ENCODE data around the gene ADAP1. TPM values are rescaled to one million over a fixed set of nuclear protein-coding genes. Genes with fewer than 3 reads are reported as not detected.

The ADAP1 gene
- total RNA-seq, 1 experiment from 2014 or later = 6.2 TPM

GRCh38 chr7:874031-874749 lies 80.3 kb downstream of the ADAP1 start:
- Histone ChIP-seq H3K23ac (ENCODE audit: insufficient read length, low read depth, low read length) (no peak overlapping the region), H2BK120ac (ENCODE audit: low read depth, low read length, poor library complexity, severe bottlenecking) (no peak overlapping the region), H2BK5ac (ENCODE audit: insufficient read length, low read length) (no peak overlapping the region), H3K56ac (ENCODE audit: insufficient read length, low read depth, low read length) (no peak overlapping the region), H4K91ac (ENCODE audit: insufficient read length, low read depth, low read length) (no peak overlapping the region), H3K9ac (ENCODE audit: extremely low read depth, insufficient read length, low read length) (no peak overlapping the region), H3K79me2 (ENCODE audit: insufficient read depth, low read length) (peaks cover 13% of the 10 kb centered on the region; the same call in 1 of the 2 replicates), H3K79me1 (ENCODE audit: insufficient read depth, low read depth, low read length, poor library complexity, severe bottlenecking) (no peaks in the 10 kb centered on the region), H2BK12ac (ENCODE audit: insufficient read length, low read depth, low read length) (no peak overlapping the region), H2AK5ac (ENCODE audit: insufficient read length, low read length) (no peak overlapping the region), H3K9me3 (ENCODE audit: control insufficient read depth, low read depth, low read length) (no peaks in the 10 kb centered on the region), H2BK20ac (ENCODE audit: low read depth, low read length, poor library complexity, severe bottlenecking) (no peak overlapping the region), H3K4me1 (ENCODE audit: insufficient read depth, low read length) (0 out of 2 replicates have a peak, but pooled peaks cover 2% of the 10 kb centered on the region), H3K23me2 (ENCODE audit: insufficient read length, low read depth, low read length, poor library complexity, severe bottlenecking) (peaks cover 5% of the 10 kb centered on the region), H3K14ac (ENCODE audit: insufficient read depth, low read length) (no peak overlapping the region), H3K4ac (ENCODE audit: low read depth, low read length) (no peak overlapping the region; the same call in 1 of the 2 replicates), H3K27ac (ENCODE audit: insufficient read length, low read depth, low read length) (no peak overlapping the region), H3K18ac (ENCODE audit: insufficient read length, low read depth, low read length) (no peak overlapping the region), H2AFZ (ENCODE audit: low read length) (no peak overlapping the region), H3K4me2 (ENCODE audit: insufficient read depth, insufficient read length, low read length) (no peak overlapping the region), H3K27me3 (ENCODE audit: insufficient read depth, low read length) (no peaks in the 10 kb centered on the region), H4K5ac (ENCODE audit: insufficient read length, low read depth, low read length) (no peak overlapping the region), H3T11ph (ENCODE audit: low read length) (no peak overlapping the region), H4K20me1 (ENCODE audit: control insufficient read depth, insufficient read depth, insufficient read length) (no peaks in the 10 kb centered on the region), H4K8ac (replicated peaks; ENCODE audit: insufficient read length, low read depth, low read length) (no peak overlapping the region), H2BK15ac (ENCODE audit: low read depth, low read length) (no peak overlapping the region)
- Mint-ChIP-seq H3K4me3 (no peak overlapping the region), H3K36me3 (ENCODE audit: insufficient read depth in 1 of 3, low read depth in 3 of 3) (peaks cover 45 to 63% (median 58%) of the 10 kb centered on the region in 3 experiments), H3K27me3 (ENCODE audit: low read depth) (no peaks in the 10 kb centered on the region), H3K27ac (no peak overlapping the region; a peak in 2 of 7 replicates), H3K4me1 (peaks cover 10% of the 10 kb centered on the region in 2 experiments), H3K9me3 (peaks cover 5 to 6% of the 10 kb centered on the region in 2 experiments)
- no peak for DNase-seq
- no CpG with 5 or more reads among the region's 9 CpGs for WGBS (ENCODE audit: extremely low coverage, insufficient read length, low lambda C conversion rate)
- no peak for TF ChIP-seq CTCF (conservative IDR thresholded peaks at IDR 0.05)

All from H9 (cell line).